PC-3 (cell line): Measurements from ENCODE around the gene IQSEC1. TPM values are rescaled to one million over a fixed set of nuclear protein-coding genes. Genes with fewer than 3 reads are reported as not detected.

Experiments
- ATAC-seq: fragments of 200-7000 bp; cut with Tn5 transposase; 2 replicates; pipeline ENCODE4 v1.9.1; 2020; ENCODE audit warnings: mild to moderate bottlenecking, moderate library complexity
- BruUV-seq: library from RNA; stranded (reverse); fragments of 400-500 nt; replicated peaks from 2 replicates; lab custom pipeline; 2021; lab: Mats Ljungman, UMichigan
- CTCF ChIA-PET: fragments of 300-600 bp; sonication (Branson Sonifier 250); formaldehyde crosslinking; loops from one replicate; lab custom pipeline; 2022; ENCODE audit warnings: antibody characterized with exemption; lab: Charles Lee
- POLR2A ChIA-PET: fragments of 300-600 bp; sonication (Branson Sonifier 250); formaldehyde crosslinking; loops from one replicate; lab custom pipeline; 2022; ENCODE audit warnings: antibody characterized with exemption; ENCODE audit not compliant: unreplicated experiment; lab: Charles Lee
- DNase-seq: peaks from one replicate; pipeline ENCODE4 v3.0.0-alpha.2; 2015
- H2AFZ ChIP-seq: fragments of 300-600 bp; sonication (generic); 2 replicates; pipeline ENCODE4 v1.6.0; 2016; ENCODE audit warnings: antibody characterized with exemption, low read length
- H3F3A ChIP-seq: fragments of 300-600 bp; sonication (generic); one replicate; pipeline ENCODE4 v1.6.0; 2017; ENCODE audit warnings: antibody characterized with exemption, low read length, control low read depth, mild to moderate bottlenecking; ENCODE audit not compliant: unreplicated experiment
- H3K27ac ChIP-seq: fragments of 300-600 bp; sonication (generic); 2 replicates; pipeline ENCODE4 v1.5.1; 2016; ENCODE audit warnings: mild to moderate bottlenecking, low read length
- H3K27me3 ChIP-seq: fragments of 300-600 bp; sonication (generic); 2 replicates; pipeline ENCODE4 v1.6.1; 2016; ENCODE audit warnings: low read length, mixed read lengths
- H3K36me3 ChIP-seq: fragments of 300-600 bp; sonication (generic); 2 replicates; pipeline ENCODE4 v1.6.1; 2016; ENCODE audit warnings: low read depth, mixed run types, low read length, mixed read lengths
- H3K4me1 ChIP-seq: fragments of 300-600 bp; sonication (generic); 2 replicates; pipeline ENCODE4 v1.5.1; 2016; ENCODE audit warnings: low read length; ENCODE audit not compliant: insufficient read depth
- H3K4me2 ChIP-seq: fragments of 300-600 bp; sonication (generic); 2 replicates; pipeline ENCODE4 v1.6.0; 2016; ENCODE audit warnings: low read length
- H3K4me3 ChIP-seq: fragments of 300-600 bp; sonication (generic); 2 replicates; pipeline ENCODE4 v1.5.1; 2016; ENCODE audit warnings: mild to moderate bottlenecking, low read length, mixed read lengths
- H3K79me2 ChIP-seq: fragments of 300-600 bp; sonication (generic); 2 replicates; pipeline ENCODE4 v1.6.1; 2017; ENCODE audit warnings: low read length, mixed read lengths
- H3K9ac ChIP-seq: fragments of 300-600 bp; sonication (generic); 2 replicates; pipeline ENCODE4 v1.6.0; 2016; ENCODE audit warnings: mild to moderate bottlenecking, low read length
- H3K9me2 ChIP-seq: fragments of 300-600 bp; sonication (generic); replicated peaks from 2 replicates; pipeline ENCODE4 v1.6.1; 2016; ENCODE audit warnings: mixed run types, low read length, mixed read lengths
- H3K9me3 ChIP-seq: fragments of 300-600 bp; sonication (generic); 2 replicates; pipeline ENCODE4 v1.6.1; 2016; ENCODE audit warnings: low read length, mixed read lengths
- H4K20me1 ChIP-seq: fragments of 300-600 bp; sonication (generic); 2 replicates; pipeline ENCODE4 v1.6.1; 2016; ENCODE audit warnings: low read length, mixed read lengths
- EZH2 ChIP-seq: fragments of 300-600 bp; sonication (generic); IDR thresholded peaks from one replicate; pipeline ENCODE4 v1.6.1; 2017; ENCODE audit warnings: antibody characterized with exemption, mild to moderate bottlenecking, low read length; ENCODE audit not compliant: unreplicated experiment
- EZH2phosphoT487 ChIP-seq: fragments of 300-600 bp; sonication (generic); IDR thresholded peaks from 2 replicates; pipeline ENCODE4 v1.6.1; 2018; ENCODE audit warnings: mild to moderate bottlenecking, antibody characterized with exemption, low read length, borderline replicate concordance
- intact Hi-C: fragments of 100-400 bp; cut with micrococcal nuclease; formaldehyde crosslinking; loops from 2 replicates; pipeline ENCODE4 v1.9.0; 2023
- total RNA-seq: library from RNA; depleted of rRNA; stranded (reverse); fragments of >200 nt; gene quantifications from 2 replicates; pipeline ENCODE4 v1.2.3, GENCODE V29; 2014
- TF ChIP-seq, protein P1 (sequence below): fragments of 300-600 bp; sonication (generic); conservative IDR thresholded peaks from 2 replicates; pipeline ENCODE4 v1.5.1; 2017; ENCODE audit warnings: antibody characterized with exemption, low read depth, mild to moderate bottlenecking, low read length

Gene IQSEC1
- total RNA-seq, 1 experiment from 2014 or later: 37.9 TPM

DNA sequence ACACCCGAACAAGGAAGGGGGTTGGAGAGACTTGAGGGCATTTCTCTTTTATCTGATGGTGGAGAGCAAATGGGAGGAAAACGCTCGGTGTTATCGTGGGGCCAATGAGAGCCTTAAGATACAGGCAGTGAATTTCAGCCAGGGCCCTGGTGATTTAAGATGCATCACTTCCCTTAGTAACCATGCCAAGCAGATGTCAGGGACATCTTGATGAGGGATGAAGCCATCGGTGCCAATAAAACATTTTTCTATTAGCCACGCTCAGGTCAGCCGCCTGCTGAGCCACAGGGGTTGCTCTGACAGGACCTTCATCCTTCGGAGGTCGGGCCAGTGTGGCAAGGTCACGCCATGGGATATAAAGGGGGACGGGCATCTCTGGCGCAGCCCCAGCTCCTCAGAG lies 10.6 kb downstream of the IQSEC1 start:
- Histone ChIP-seq H3K27ac (no peak overlapping the region), H2AFZ (no peak overlapping the region), H3F3A (no peaks in the 10 kb centered on the region), H3K9me2 (no peaks in the 10 kb centered on the region), H4K20me1 (no peaks in the 10 kb centered on the region), H3K27me3 (no peaks in the 10 kb centered on the region), H3K9me3 (no peaks in the 10 kb centered on the region), H3K4me3 (no peak overlapping the region), H3K4me1 (peaks cover 14% of the 10 kb centered on the region), H3K79me2 (no peaks in the 10 kb centered on the region), H3K4me2 (no peak overlapping the region), H3K9ac (no peak overlapping the region), H3K36me3 (no peaks in the 10 kb centered on the region)
- DNase-seq (peak; percentile 10), ATAC-seq (no peak; the same call in 1 of the 2 replicates)
- TF ChIP-seq EZH2 (no peak), EZH2phosphoT487 (no peak)
- TF ChIP-seq, protein P1, sequence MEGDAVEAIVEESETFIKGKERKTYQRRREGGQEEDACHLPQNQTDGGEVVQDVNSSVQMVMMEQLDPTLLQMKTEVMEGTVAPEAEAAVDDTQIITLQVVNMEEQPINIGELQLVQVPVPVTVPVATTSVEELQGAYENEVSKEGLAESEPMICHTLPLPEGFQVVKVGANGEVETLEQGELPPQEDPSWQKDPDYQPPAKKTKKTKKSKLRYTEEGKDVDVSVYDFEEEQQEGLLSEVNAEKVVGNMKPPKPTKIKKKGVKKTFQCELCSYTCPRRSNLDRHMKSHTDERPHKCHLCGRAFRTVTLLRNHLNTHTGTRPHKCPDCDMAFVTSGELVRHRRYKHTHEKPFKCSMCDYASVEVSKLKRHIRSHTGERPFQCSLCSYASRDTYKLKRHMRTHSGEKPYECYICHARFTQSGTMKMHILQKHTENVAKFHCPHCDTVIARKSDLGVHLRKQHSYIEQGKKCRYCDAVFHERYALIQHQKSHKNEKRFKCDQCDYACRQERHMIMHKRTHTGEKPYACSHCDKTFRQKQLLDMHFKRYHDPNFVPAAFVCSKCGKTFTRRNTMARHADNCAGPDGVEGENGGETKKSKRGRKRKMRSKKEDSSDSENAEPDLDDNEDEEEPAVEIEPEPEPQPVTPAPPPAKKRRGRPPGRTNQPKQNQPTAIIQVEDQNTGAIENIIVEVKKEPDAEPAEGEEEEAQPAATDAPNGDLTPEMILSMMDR: no peak
- ChIA-PET CTCF (no interaction called here), POLR2A (interaction anchor here (0.6 kb wide), 1 partner anchor 219 kb away, joined by 4 read pairs; no protein-coding TSS in a partner anchor)
- BruUV-seq: no TSS peak
- intact Hi-C loops: no loop called here

GRCh38 chr3:13060341-13060910 lies 12.8 kb downstream of the IQSEC1 start:
- H4K20me1 ChIP-seq: no peaks in the 10 kb centered on the region
- no peak for ATAC-seq
- no peaks in the 10 kb centered on the region for H3K27me3 ChIP-seq
- no peak overlapping the region for H3K9ac ChIP-seq
- ChIA-PET CTCF (no interaction called here), POLR2A (no interaction called here)
- H3K36me3 ChIP-seq: no peaks in the 10 kb centered on the region
- no peaks in the 10 kb centered on the region for H3K9me2 ChIP-seq
- TF ChIP-seq EZH2phosphoT487 (no peak), EZH2 (no peak)
- TF ChIP-seq, protein P1: no peak
- H3F3A ChIP-seq: no peaks in the 10 kb centered on the region
- no peak overlapping the region for H3K4me2 ChIP-seq
- BruUV-seq: no TSS peak
- intact Hi-C loops: no loop called here
- H3K9me3 ChIP-seq: no peaks in the 10 kb centered on the region
- no peaks in the 10 kb centered on the region for H3K79me2 ChIP-seq
- DNase-seq: no peak
- H2AFZ ChIP-seq: no peak overlapping the region
- peaks cover 14% of the 10 kb centered on the region for H3K4me1 ChIP-seq
- H3K27ac ChIP-seq: no peak overlapping the region
- H3K4me3 ChIP-seq: no peak overlapping the region

- H3K27ac ChIP-seq: no peak overlapping the region
- CTCF ChIA-PET: no interaction called here
Measured at GRCh38 chr3:13058346-13059120, 14.7 kb downstream of the IQSEC1 start.

More at GRCh38 chr3:13058346-13059120, 14.7 kb downstream of the IQSEC1 start:
- H3K4me1 ChIP-seq: peaks cover 13% of the 10 kb centered on the region
- no peaks in the 10 kb centered on the region for H3K36me3 ChIP-seq
- intact Hi-C loops: no loop called here
- no peak for DNase-seq
- H3K4me2 ChIP-seq: no peak overlapping the region
- H4K20me1 ChIP-seq: no peaks in the 10 kb centered on the region
- no peak overlapping the region for H3K9ac ChIP-seq
- no peak for ATAC-seq
- no peaks in the 10 kb centered on the region for H3K9me2 ChIP-seq
- H2AFZ ChIP-seq: no peak overlapping the region
- no peaks in the 10 kb centered on the region for H3F3A ChIP-seq
- no TSS peak for BruUV-seq
- H3K27me3 ChIP-seq: no peaks in the 10 kb centered on the region
- H3K4me3 ChIP-seq: no peak overlapping the region
- H3K9me3 ChIP-seq: no peaks in the 10 kb centered on the region
- POLR2A ChIA-PET: no interaction called here
- no peaks in the 10 kb centered on the region for H3K79me2 ChIP-seq
- TF ChIP-seq EZH2phosphoT487 (no peak), EZH2 (no peak)
- TF ChIP-seq, protein P1: no peak
